AG08396 (cell line): ENCODE measurements around the gene MOCS1.

Source experiments
- DNase-seq: peaks from one replicate; pipeline ENCODE4 v3.0.0; 2012; ENCODE audit warnings: low spot score, mixed read lengths

The MOCS1 gene

DNA sequence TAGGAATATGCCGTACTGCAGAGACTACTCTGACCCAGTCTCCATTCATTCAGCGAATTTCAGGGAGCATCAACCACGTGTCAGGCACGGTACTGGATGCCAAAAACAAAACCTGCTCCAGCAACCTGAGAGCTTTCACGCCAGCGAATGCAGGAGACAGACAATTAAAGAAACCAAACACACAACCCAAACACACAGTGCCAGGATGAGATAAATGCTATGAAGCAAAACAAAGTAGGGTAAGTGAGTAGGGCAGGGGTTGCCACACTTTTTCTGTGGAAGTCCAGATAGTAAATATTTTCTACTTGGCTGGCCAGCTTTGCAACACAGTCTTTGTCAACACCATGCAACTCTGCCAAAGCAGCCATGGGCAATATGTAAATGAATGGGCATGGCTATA is 10.0 kb downstream of the MOCS1 start:
- no peak for DNase-seq

DNA sequence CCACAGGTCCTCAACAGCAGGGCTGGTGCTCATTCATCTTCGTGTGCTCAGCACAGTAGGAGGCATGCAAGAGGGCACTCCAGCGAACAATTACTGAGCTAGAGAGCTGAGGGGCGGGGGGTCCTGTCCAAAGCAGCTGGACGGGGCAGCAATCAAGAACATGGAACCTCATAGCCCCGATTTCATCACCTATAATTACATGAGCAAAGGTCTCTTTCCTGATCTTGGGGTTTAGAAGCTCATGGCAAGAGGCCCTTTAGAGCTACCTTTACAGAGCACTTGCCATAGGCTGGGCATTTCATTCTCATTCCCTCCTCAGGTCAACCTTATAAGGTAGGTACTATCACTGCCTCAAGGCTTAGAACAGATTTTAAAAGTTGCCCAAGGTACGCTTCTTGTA is 10.4 kb downstream of the MOCS1 start:
- no peak for DNase-seq

- no peak for DNase-seq
Measured at GRCh38 chr6:39923394-39923793, 10.9 kb downstream of the MOCS1 start.

DNA sequence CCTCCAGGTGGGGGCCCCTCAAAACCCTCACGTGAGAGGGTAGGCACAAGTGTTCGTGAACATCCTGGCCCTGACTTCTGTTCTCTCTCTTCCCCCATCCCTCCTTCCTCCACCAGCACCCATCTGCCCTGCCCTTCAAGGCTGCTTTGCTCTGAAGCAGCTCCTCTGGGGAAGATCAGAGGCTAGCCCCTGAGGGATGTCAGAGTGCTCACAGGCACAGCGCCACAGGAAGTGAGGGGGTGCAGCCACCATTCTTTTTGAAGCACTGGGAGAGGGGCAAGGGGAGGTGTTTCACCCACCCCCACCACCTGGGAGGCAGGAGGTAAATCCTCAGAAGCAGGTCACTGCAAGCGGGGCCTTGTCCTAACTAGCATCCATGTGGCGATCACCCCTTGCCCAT is 11.4 kb downstream of the MOCS1 start:
- no peak for DNase-seq

DNA sequence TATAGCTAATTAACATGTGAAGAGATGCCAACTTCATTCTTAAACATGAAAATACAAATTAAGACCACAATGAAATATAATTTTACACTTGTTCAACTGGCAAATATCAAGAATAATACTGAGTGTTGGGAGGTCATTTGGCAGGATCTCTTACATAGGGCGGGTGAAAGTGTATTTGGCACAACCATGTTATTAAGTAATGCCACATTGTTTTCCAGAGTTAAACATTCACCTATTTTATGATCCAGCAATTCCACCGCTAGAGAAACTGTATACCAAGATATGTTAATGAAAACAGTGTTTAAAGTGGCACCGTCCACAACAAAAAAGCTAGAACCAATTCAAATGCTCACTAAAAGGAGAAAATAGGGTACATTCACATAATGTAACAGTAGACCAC is 14.1 kb downstream of the MOCS1 start:
- no peak for DNase-seq

- DNase-seq = no peak
Measured at GRCh38 chr6:39918831-39919230, 15.4 kb downstream of the MOCS1 start.

- no peak for DNase-seq
Measured at GRCh38 chr6:39917981-39918380, 16.3 kb downstream of the MOCS1 start.

GRCh38 chr6:39917329-39917728 is 16.9 kb downstream of the MOCS1 start:
- DNase-seq = no peak

- no peak for DNase-seq
Measured at GRCh38 chr6:39915866-39916265, 18.4 kb downstream of the MOCS1 start.

- no peak for DNase-seq
Measured at GRCh38 chr6:39914239-39914638, 20.0 kb downstream of the MOCS1 start.

DNA sequence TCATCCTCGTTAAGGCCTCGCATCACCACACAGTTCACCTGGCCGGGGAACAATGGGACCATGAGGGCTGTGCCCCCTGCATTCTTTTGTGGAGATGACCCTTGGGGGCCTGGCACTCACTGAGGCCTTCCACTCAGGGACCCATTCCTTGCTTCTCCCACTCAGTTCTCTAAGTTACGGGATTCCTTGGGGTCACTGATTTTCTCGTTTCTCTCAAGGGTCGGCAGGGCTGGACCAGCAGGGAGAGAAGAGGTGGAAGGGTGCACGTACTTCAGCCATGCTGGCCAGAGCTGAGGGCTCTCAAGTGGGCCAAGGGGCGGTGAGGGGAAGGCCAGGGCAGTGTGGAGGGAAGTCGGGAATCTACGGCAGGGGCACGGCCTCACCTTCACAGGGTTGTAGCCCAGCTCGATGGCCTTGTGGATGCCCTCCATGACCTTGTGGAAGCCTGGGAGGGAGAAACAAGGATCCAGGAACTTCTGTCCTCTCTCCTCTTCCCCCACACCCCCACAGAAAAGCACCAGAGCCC is 20.8 kb downstream of the MOCS1 start:
- no peak for DNase-seq

DNA sequence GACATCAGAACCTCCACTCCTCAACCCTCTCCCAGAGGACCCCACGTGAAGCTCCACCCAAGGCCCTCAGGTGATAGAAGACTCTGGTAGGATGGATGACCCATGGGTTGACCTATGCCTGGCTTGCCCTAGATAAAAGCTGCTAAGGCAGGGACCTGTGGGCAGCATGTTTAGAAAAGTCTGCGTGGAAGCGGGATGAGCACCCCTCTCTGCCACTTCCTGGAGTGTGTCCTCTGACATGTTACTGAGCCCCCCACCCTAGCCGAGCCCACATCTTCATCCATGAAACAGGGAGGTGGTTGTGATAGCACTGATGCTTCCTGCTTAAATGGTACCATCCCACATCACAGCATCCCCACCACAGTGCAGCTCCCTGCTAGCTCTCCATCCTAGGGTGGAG is 21.8 kb downstream of the MOCS1 start:
- no peak for DNase-seq

DNA sequence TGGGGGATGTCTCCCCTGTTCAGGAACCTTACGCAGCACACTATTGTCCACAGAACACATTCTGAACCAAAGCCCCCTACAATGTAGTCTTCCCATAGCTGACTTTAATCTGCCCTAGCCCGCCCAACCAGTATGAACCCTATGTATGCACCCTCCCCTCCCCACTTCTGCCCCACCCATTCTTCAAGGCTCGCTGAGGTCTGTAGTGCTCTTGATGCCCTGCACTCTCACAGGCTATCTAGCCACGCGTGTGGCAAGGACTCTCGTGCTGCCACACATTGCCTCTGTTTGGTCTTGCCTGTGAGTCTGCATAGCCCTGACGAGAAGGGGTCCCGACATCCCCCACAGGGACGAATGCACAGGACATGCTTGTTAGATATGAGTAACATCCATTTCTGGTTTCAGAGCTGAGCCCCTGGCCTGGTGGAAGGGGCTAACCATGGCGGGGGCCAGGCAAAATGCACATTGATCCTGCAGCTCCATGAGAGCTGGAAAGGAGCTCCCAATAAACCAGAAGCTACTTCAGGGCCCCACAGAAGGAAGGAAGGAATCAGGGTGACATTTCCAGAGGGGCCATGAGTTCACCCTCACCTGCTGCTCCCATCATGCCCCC is 22.6 kb downstream of the MOCS1 start:
- no peak for DNase-seq

DNA sequence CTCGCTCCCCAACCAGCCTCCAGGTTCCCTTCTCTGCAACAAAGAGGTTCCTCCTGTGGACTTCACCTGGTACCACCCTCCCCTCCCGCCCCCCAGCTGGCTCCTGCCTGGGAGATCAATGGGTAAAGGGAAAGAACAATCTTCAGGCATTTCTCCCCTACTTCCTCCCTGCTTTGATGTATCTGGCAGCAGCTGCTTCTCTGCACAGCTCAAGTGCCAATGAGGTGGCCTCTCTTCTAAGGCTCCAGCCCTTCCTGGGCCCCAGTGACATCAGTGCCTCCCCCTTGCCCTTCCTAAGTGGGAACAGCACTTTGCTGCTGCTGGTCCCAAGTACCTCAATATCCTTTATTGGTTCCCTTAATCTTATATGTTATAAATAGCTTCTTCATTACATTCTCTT is 23.5 kb downstream of the MOCS1 start:
- DNase-seq = no peak

DNA sequence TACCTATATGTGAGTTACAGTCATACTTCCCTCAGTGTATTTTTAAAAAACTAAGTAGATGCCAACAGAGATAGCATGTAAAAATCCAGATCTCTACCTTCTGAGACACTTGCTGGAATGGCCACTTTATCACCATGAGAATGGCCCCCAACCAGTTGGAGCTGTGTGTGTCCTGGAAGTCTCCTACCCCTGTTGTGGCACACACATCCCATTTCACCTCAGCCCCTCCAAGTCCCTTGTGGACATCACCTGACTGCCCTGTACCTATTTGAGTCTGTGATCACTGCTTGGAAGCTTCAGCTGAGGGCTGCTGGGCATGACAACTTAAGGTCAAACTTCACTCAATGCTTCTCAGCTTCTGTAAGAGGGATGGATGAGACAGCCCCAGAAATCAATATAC is 24.1 kb downstream of the MOCS1 start:
- no peak for DNase-seq

- no peak for DNase-seq
Measured at GRCh38 chr6:39909701-39910100, 24.6 kb downstream of the MOCS1 start.

GRCh38 chr6:39908838-39909583 is 25.3 kb downstream of the MOCS1 start:
- no peak for DNase-seq

DNA sequence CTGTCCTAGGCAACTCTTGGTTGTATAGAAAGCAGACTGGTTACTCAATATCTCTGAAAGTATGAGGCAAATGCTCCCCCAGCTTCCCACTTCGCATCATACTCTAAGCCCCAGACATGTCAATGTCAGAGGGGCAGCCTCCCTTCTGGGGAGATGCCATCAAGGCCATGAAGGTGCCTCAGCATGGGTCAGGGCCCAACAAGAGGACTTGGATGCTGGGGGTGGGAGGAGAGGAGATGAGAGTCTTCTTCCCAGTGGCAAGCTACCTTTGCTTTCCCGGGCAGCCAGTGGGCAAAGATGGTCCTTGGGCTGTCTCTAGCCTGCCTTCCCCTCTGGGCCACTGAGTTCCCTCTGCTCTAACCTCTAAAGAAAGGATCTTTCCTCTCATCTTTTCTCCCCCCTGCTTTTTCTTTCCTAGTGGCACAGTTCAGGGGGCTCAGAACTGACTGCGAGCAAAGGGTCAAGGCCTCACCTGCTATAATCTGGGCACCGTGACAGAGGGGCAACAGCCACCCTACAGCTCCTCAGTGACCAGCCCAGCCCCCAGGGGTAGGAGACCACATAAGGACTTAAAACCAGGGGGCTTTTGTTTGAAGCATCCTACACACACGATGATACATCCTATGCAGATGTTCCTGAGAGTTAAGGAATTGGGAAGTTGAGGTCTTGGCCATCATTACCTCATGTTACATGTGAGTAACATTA is 26.2 kb downstream of the MOCS1 start:
- no peak for DNase-seq

DNA sequence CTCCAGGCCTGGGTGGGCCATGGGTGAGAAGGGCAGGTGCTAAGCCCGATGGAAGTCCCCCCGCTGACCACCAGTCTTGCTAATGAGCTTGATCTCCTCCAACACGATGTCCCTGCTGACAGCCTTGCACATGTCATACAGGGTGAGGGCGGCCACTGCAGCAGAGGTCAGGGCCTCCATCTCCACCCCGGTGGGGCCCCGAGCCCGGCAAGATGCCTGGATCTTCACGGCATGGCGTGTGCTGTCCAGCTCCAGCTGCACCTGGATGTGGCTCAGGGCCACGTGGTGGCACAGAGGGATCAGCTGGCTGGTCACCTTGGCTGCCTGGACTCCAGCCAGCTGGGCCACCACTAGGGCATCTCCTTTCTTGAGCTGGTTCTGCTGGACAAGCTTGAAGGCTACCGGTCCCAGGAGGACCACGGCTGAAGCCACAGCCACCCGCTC is 27.9 kb downstream of the MOCS1 start:
- DNase-seq = no peak

DNA sequence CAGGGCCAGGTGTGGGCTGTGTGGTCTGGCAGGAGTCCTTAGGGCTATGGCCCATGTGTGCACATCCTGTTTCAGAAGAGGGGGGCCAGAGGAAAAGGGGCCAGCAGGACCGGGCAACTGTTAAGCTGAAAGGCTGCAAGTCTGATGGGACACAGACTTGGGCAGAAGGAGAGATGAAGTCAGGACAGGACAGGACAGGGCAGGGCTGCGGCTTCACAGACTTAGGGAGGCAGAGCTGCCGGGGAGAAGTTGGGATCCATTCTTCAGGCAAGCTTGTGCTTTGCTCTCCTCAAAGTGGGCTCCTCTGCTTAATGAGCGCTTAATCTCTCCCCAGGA is 28.7 kb downstream of the MOCS1 start:
- DNase-seq = no peak

DNA sequence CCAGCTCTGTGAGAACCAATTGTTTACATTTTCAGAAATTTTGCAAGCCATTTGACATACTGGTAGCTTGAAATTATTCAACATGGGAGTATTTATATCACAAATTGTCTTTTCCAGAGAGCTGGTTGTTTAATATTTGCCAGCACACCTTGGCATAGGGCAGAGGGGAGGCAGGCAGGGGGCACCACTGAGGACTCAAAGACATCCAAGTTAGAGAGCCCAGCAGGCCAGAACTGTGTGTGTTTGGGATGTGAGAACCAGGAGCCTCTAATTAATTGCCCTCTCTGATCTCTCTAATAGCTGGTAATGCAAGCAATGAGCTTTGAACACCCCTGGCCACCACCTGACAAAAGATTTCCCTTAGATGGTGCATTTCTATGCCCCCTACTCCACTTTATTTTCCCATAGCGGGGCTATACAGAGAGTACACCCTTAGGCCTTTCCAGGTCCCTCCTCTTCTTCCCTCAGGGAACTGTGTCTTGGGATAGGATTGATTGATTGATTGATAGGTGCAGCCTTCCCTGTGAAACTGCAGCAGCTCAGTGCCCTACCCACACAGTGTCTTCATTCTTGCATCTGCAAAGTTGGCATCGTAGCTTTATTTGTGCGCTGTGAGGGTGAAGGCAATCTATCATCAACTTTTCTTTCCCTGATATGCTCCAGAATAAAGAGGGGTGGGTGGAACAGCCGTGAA is 29.2 kb downstream of the MOCS1 start:
- no peak for DNase-seq

DNA sequence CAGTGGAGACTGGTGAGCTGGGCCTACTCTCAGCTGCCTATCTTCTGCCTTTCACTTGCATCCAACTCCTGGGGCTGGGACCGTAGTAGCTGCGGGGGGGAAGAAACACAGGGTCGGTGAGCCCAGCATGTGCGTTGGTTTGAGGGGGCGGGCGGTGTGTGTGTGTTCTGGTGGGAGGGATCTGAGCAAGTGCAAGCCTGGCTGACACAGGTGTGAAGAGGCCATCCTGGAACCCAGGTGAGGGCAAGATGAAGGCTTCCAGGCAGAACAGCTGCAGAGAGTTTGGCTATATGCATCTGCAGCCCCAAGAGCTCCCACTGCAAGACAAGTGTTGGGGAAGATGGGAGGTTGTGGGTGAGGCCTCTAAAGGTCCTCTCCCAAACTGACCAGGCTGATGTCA is 30.6 kb downstream of the MOCS1 start:
- DNase-seq = no peak
